ENCODE measurements around the gene ELMO1.

Gene ELMO1

GRCh38 chr7:36852931-36853330 lies 595.7 kb downstream of the ELMO1 start:
- TF ChIP-seq, protein P1, sequence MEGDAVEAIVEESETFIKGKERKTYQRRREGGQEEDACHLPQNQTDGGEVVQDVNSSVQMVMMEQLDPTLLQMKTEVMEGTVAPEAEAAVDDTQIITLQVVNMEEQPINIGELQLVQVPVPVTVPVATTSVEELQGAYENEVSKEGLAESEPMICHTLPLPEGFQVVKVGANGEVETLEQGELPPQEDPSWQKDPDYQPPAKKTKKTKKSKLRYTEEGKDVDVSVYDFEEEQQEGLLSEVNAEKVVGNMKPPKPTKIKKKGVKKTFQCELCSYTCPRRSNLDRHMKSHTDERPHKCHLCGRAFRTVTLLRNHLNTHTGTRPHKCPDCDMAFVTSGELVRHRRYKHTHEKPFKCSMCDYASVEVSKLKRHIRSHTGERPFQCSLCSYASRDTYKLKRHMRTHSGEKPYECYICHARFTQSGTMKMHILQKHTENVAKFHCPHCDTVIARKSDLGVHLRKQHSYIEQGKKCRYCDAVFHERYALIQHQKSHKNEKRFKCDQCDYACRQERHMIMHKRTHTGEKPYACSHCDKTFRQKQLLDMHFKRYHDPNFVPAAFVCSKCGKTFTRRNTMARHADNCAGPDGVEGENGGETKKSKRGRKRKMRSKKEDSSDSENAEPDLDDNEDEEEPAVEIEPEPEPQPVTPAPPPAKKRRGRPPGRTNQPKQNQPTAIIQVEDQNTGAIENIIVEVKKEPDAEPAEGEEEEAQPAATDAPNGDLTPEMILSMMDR (conservative IDR thresholded peaks at IDR 0.05; ENCODE audit: low read depth) = no peak
- POLR2A ChIA-PET (ENCODE audit: low non-redundant PET) = no interaction called here

GRCh38 chr7:36852017-36852416 lies 596.6 kb downstream of the ELMO1 start:
- TF ChIP-seq, protein P1 (conservative IDR thresholded peaks at IDR 0.05; ENCODE audit: low read depth) = no peak
- POLR2A ChIA-PET (ENCODE audit: low non-redundant PET) = no interaction called here
- DNase-seq (ENCODE audit: low spot score) = no peak
- no peak overlapping the region for H3K27ac ChIP-seq
- CTCF ChIA-PET = no interaction called here

More at GRCh38 chr7:36852931-36853330, 595.7 kb downstream of the ELMO1 start:
- no peak for DNase-seq (ENCODE audit: low spot score)
- no peak overlapping the region for H3K27ac ChIP-seq
- CTCF ChIA-PET = interaction anchor here (0.8 kb wide), 1 partner anchor 199 kb away, joined by 3 read pairs; no protein-coding TSS in a partner anchor

DNA sequence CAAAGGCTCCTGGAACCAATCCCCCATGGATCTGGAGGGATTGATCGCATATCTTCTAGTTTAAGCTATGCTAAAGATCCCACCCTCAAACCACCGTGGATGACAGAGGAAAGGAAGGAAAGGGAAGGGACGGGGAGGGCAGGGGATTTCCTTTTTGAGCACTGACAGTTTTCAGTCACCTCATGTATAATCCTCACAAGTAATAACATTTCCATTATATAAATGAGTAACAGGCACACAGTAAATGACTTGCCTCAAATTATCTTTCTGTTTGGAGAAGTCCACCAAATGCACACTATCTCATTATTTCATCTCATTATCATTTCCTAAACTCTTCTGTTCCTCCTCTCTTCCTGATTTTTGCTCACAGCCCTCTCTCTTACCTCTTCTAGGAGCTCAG lies 597.3 kb downstream of the ELMO1 start:
- no peak for DNase-seq (ENCODE audit: low spot score)
- TF ChIP-seq, protein P1 (conservative IDR thresholded peaks at IDR 0.05; ENCODE audit: low read depth) = no peak
- H3K27ac ChIP-seq = no peak overlapping the region
- CTCF ChIA-PET = no interaction called here
- POLR2A ChIA-PET (ENCODE audit: low non-redundant PET) = no interaction called here

- POLR2A ChIA-PET (ENCODE audit: low non-redundant PET) = no interaction called here
- CTCF ChIA-PET = interaction anchor here (0.6 kb wide), 1 partner anchor 190 kb away, joined by 3 read pairs; no protein-coding TSS in a partner anchor
- TF ChIP-seq, protein P1 (conservative IDR thresholded peaks at IDR 0.05; ENCODE audit: low read depth) = no peak
- DNase-seq (ENCODE audit: low spot score) = no peak
- no peak overlapping the region for H3K27ac ChIP-seq
Measured at GRCh38 chr7:36847946-36848345, 600.7 kb downstream of the ELMO1 start.

GRCh38 chr7:36844374-36844773 lies 604.3 kb downstream of the ELMO1 start:
- CTCF ChIA-PET = no interaction called here
- POLR2A ChIA-PET (ENCODE audit: low non-redundant PET) = no interaction called here
- no peak overlapping the region for H3K27ac ChIP-seq
- TF ChIP-seq, protein P1 (conservative IDR thresholded peaks at IDR 0.05; ENCODE audit: low read depth) = no peak
- no peak for DNase-seq (ENCODE audit: low spot score)

- H3K27ac ChIP-seq = no peak overlapping the region
- POLR2A ChIA-PET (ENCODE audit: low non-redundant PET) = no interaction called here
- TF ChIP-seq, protein P1 (conservative IDR thresholded peaks at IDR 0.05; ENCODE audit: low read depth) = no peak
- CTCF ChIA-PET = no interaction called here
- DNase-seq (ENCODE audit: low spot score) = no peak
Measured at GRCh38 chr7:36840904-36841303, 607.8 kb downstream of the ELMO1 start.
